NCI-H1105 (cell line): Measurements from ENCODE around the gene PDE6A.
"Not testable (repeated sequence)": the region's sequence is repeated elsewhere in the genome, so short reads cannot be mapped to it uniquely, and the experiment has no call there.

ENCODE experiments used
- DNase-seq: peaks from one replicate; lab custom pipeline; 2025; lab: John Stamatoyannopoulos, UW

PDE6A gene

DNA sequence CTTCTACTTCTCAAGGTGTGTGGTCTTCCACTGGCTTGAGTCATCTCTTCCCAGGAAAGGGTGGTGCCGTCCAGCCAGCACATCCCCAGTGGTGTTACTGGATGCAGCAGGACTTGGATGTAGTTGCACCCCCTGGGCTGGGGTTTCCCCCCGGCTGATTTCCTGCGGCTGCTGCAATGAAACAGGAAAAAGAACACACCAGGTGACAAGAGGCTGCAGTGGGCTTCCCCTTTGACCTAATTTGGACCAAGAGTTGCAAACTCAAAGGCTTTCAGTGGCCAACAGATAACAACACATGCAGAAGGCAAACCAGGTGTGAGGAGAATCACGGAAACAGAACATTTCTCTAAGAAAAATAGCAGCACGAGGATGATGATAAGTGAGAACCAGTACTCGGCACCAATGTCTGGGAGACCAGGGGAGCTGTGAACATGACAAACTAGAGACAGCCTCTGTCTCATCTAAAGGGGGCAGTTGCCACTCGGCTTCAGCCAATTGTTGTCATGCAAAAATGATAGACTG, 83.7 kb downstream of the PDE6A start:
- no peak for DNase-seq

DNA sequence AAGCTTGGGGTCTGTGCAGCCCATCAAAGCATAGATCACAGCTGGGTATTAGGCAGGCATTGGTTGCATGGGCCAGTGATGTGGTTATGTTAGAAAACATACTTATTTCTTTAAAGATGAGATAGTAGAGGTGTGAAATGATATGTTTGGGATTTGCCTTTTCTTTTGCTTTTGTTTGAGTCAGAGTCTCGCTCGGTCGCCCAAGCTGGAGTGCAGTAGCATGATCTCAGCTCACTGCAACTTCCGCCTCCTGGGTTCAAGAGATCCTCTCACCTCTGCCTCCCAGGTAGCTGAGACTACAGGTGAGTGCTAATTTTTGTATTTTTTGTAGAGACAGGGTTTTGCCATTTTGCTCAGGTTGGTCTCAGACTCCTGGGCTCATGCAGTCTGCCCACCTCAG, 84.8 kb downstream of the PDE6A start:
- no peak for DNase-seq

DNA sequence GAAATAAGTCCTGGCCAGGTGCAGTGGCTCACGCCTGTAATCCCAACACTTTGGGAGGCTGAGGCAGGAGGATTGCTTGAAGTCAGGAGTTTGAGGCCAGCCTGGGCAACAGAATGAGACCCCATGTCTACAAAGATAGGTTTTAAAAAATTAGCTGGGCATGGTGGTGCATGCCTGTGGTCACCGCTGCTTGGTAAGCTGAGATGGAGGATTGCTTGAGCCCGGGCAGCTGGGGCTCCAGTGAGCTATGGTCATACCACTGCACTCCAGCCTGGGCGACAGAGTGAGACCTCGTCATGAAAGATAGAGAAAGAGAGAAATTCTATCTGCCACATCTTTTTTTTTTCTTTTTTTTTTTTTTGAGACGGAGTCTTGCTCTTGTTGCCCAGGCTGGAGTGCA, 86.1 kb downstream of the PDE6A start:
- DNase-seq = not testable (repeated sequence)

GRCh38 chr5:149857499-149857898, 87.1 kb downstream of the PDE6A start:
- DNase-seq = no peak

DNA sequence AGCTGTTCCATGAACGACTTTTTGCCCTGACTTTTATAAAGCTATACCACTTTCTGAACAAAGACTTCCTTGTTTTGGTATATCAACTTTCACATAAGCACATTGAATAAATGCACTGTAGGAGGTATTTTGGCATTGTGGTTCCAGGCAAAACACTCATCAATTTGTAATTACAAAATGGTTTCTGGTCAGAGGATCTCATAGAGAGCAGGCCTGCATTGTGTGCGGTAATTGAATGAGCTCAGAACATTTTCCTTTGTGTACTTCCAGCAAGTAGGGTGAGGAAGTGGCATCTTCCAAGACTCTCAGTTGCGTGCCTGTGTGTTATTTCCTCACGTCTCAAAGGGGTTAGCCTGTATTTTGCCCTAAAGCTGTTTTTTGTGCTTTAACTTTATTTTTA, 89.2 kb downstream of the PDE6A start:
- no peak for DNase-seq

GRCh38 chr5:149854866-149855265, 89.7 kb downstream of the PDE6A start:
- DNase-seq = no peak

- no peak for DNase-seq
Measured at GRCh38 chr5:149853701-149854100, 90.9 kb downstream of the PDE6A start.

GRCh38 chr5:149853331-149853648, 91.3 kb downstream of the PDE6A start:
- no peak for DNase-seq

GRCh38 chr5:149852641-149853330, 91.8 kb downstream of the PDE6A start:
- DNase-seq = no peak

- no peak for DNase-seq
Measured at GRCh38 chr5:149851211-149851610, 93.4 kb downstream of the PDE6A start.

DNA sequence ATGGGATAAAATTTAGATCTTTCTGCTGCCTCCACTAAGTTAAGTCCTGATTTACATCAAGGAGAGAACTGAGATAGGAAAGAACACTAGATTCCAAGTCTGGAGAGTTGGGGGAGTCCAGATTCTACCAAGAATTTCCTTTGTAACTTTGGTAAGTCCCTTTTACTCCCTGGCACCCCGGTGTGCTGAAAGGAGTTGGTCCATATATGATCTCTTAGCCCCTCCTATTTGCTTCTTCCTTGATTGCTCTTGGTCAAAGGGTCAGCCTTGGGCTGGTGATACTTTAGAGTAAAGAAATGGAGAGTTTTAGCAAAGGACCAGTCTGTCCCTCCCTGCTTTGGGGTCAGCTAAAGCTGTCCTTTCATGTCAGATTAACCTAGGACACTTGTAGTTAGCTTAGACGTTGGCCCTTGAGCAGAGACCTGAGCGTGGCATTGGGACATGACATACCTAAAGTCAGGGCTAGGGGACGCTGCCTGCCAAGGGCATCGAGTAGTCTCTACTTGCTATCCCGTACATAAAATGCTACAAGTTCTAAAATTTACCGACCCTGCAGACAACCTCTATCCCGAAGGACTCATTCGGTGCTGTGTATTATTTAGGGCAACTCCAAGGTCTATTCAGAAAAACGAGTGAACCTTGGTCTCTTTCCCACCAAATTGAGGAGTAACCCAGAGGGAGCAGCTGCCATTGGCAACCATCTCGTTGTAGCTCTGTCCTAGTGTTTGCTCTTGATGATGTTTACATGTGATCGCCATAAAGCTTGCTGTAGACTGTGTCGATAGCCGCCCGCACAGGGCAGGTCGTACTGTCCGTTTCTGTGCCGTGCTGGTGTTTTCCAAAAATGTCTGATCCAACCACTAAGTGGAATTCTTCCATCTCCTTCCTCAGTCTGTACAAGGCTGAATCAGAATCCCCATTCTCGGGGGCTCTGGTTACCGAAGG, 94.4 kb downstream of the PDE6A start:
- no peak for DNase-seq

DNA sequence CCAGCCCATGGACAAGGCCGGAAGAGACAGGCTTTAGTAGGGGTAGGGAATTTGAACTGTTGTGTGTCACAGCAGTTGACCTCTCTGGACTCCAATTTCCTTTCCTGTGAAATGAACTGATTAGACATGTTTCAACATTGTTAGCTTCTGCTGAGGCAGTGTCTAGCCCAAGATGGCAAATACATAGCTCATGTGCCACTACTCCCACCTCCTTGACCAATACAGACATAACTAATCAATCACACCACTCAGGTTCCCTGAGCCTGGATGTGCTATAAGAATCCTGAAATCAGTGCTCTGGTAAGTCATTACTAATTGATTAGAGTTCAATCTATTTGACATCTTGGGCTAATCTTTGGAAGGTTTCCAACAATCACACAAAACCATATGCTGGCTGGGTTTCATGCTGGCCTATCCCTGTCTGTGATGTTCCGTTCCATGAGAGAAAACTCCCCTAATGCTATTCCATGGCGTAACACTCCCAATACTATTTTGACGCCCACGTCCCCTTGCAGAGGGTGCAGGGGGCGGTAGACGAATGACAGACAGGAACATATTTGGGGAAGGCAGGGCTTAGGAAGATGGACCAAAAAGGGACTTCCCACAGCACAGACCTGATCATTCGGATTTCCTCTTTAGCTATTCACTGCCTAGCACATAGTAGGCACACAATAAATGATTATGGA, 95.2 kb downstream of the PDE6A start:
- DNase-seq = no peak

DNA sequence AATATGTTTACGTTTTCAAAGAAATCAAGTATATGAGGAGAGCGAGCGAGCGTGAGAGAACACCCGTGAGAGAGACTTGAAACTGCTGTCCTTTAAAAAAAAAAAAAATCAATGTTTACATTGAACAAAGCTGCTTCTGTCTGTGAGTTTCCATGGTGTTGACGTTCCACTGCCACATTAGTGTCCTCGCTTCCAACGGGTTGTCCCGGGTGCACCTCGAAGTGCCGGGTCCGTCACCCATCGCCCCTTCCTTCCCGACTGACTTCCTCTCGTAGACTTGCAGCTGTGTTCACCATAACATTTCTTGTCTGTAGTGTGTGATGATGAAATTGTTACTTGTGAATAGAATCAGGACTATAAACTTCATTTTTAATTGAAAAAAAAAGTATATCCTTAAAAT, 97.0 kb downstream of the PDE6A start:
- DNase-seq = no peak

DNA sequence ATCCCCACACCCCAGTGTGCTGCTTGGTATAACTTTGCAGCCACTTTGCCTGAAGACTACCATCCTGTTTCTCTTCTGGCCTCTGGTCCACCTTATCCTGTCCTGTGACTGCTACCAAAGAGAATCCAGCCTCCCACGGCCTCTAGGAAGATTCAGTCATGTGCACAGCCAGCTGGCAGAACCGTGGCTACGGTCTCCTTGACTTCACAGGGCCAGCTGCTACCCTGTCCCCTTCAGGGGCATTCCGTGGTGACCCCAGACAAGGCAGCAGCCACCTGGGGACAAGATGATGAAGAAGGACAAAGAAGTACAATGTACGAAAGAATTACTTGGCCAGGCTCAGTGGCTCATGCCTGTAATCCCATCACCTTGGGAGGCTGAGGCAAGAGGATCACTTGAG, 98.6 kb downstream of the PDE6A start:
- DNase-seq = no peak

DNA sequence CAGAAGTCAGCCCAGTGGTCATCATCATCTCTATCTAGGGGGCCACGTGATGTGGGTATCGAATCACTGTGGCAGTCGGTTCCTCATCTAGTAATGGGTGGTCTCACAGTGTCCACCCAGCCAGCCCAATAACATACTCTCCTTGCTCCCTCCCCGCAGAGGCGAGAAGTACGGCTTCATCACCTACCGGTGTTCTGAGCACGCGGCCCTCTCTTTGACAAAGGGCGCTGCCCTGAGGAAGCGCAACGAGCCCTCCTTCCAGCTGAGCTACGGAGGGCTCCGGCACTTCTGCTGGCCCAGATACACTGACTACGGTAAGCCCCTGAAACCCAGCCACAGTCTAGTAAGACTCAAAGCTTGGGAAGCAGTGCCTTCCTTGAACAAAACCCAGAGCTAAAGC, 99.0 kb downstream of the PDE6A start:
- no peak for DNase-seq

DNA sequence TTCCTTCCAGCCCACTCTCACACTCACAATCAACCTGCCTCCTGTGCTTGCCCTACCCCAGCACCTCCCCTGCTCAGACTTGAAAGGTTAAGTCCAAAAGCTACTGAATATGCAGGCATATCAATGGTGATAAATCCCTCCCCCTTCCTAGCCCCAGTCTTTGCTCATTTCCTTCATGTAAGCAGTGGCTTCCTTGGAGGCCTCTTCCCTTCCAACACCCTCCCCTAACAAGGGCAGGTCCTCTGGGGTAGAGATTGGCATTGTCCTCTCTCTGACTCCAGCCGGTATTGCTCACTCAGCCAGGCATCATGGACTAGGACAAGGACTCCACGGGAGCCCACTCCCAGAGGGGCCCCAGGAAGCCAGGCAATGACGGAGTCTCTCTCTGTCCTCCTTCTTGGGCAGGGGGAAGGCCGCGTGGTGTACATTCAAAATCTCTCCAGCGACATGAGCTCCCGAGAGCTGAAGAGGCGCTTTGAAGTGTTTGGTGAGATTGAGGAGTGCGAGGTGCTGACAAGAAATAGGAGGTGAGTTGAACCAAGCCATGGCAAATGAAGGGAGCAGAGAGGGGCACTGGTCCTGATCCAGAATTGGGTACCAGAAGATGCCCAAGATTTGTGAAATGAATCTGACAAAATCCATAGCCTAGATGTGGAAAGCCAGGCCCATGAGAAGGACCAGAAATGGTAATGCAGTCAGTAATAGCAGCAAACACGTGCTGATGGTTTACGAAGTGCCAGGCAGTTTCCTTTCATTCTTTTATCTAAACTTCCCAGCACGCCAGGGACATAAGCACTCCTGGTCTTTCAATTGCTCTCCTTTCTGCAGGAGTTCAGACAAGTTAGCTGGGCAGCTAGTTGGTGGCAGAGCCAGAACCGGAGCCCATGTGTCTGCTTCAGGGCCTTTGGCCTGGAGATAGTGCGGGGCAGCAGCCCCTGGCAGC, 102.5 kb downstream of the PDE6A start:
- DNase-seq = no peak

DNA sequence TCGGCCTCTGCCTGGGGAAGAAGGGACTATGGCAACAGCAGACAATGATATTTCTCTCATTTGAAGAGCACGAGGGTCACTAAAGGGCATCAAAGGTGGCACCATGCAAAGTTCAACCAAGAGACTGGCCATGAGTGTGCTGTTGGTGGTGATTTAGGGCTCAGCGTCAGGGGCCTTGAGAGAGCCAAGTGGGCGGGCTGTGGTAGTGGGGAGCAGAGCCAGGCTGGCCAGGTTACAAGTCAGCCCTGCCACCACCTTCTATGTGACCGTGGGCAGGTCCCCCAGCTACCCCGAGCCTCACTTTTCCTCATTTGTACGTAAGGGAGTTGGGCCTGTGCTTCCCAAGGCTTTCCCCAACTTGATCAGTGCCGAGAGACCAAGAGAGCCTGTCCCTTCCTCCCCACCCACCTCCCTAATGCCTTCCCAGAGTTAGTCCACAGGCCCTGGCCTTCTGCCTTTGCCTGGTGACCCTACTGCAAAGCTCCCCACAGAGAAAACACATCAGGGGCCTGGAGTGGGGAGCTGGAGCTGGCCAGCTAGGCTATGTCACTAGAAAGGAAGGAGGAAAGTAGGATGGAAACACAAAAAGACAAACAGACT, 104.3 kb downstream of the PDE6A start:
- no peak for DNase-seq

- no peak for DNase-seq
Measured at GRCh38 chr5:149839761-149840160, 104.8 kb downstream of the PDE6A start.

GRCh38 chr5:149838881-149839739, 105.5 kb downstream of the PDE6A start:
- no peak for DNase-seq

GRCh38 chr5:149837680-149838269, 106.8 kb downstream of the PDE6A start:
- DNase-seq = no peak
